K562 (cell line): ENCODE results near the gene MYMX. TPM values are rescaled to one million over a fixed set of nuclear protein-coding genes. Genes with fewer than 3 reads are reported as not detected.

ENCODE experiments used
- FOXA1 ChIP-seq: fragments of 450-650 bp; IDR thresholded peaks from 2 replicates; pipeline ENCODE4 v1.6.1; 2016; ENCODE audit warnings: mild to moderate bottlenecking, borderline replicate concordance
- GATA2 ChIP-seq: sonication (generic); formaldehyde crosslinking; IDR thresholded peaks from 2 replicates; pipeline ENCODE4 v1.4.0; 2020; ENCODE audit warnings: mild to moderate bottlenecking, missing genetic modification reagents
- MTA3 ChIP-seq: fragments of 450-650 bp; formaldehyde crosslinking; IDR thresholded peaks from 2 replicates; pipeline ENCODE4 v1.6.1; 2017; ENCODE audit warnings: mild to moderate bottlenecking, borderline replicate concordance
- NR2C2 ChIP-seq, 2 experiments: fragments of 200-800 bp in 1 of 2; sonication (Bioruptor generic) in 1 of 2; sonication (generic) in 1 of 2; formaldehyde crosslinking in 1 of 2; IDR thresholded peaks; 2 replicates each; pipeline versions ENCODE4 v1.6.1 to v1.8.0; 2016 to 2022; ENCODE audit warnings: mild to moderate bottlenecking in 1 of 2, missing compliant biosample characterization in 1 of 2, missing genetic modification characterization in 1 of 2, missing genetic modification reagents in 1 of 2
- RBM22 ChIP-seq: fragments of 200-400 bp; formaldehyde crosslinking; IDR thresholded peaks from 2 replicates; pipeline ENCODE4 v1.6.1; 2018; ENCODE audit warnings: low read length, low read depth; ENCODE audit not compliant: poor library complexity, severe bottlenecking
- SMAD1 ChIP-seq: fragments of 150-350 bp; IDR thresholded peaks from 2 replicates; pipeline ENCODE4 v1.6.1; 2014; ENCODE audit warnings: low read length, low read depth; ENCODE audit not compliant: partially characterized antibody
- SMARCA4 ChIP-seq: fragments of 450-650 bp; IDR thresholded peaks from 2 replicates; pipeline ENCODE4 v1.6.1; 2016
- ZBTB2 ChIP-seq: fragments of 450-650 bp; IDR thresholded peaks from 2 replicates; pipeline ENCODE4 v1.6.1; 2016; ENCODE audit warnings: antibody characterized with exemption
- ZBTB34 ChIP-seq: fragments of 250-450 bp; sonication (Bioruptor Pico); IDR thresholded peaks from 2 replicates; pipeline ENCODE4 v1.8.0; 2021; ENCODE audit warnings: mild to moderate bottlenecking, moderate library complexity
- ZNF197 ChIP-seq: fragments of 200-800 bp; sonication (Bioruptor generic); IDR thresholded peaks from 2 replicates; pipeline ENCODE4 v1.6.1; 2016; ENCODE audit warnings: low read depth, missing genetic modification characterization, missing compliant biosample characterization
- ZNF318 ChIP-seq, 2 experiments: fragments of 450-650 bp; IDR thresholded peaks; 2 replicates each; pipeline ENCODE4 v1.6.1; 2016; ENCODE audit warnings: mild to moderate bottlenecking in 2 of 2, borderline replicate concordance in 1 of 2, low read depth in 1 of 2, moderate library complexity in 1 of 2
- ZNF57 ChIP-seq: fragments of 450-650 bp; formaldehyde crosslinking; IDR thresholded peaks from 2 replicates; pipeline ENCODE4 v1.4.0; 2020; ENCODE audit warnings: mild to moderate bottlenecking, moderate library complexity
- ZNF592 ChIP-seq: fragments of 450-650 bp; IDR thresholded peaks from 2 replicates; pipeline ENCODE4 v1.6.1; 2017; ENCODE audit warnings: antibody characterized with exemption, mild to moderate bottlenecking
- polyA plus RNA-seq, 8 experiments: library from polyadenylated mRNA; depleted of rRNA in 4 of 8; stranded (reverse) in 5 of 8; unstranded in 3 of 8; fragments of >200 nt; fragmentation: Nextera tagmentation in 2 of 8; fragmentation: Illumina TruSeq in 1 of 8; extraction: Ambion mirVana in 2 of 8; extraction: Trizol in 1 of 8; gene quantifications; 2 replicates each; pipeline versions ENCODE4 v1.2.1 to v1.2.3, GENCODE V29; 2011 to 2014; ENCODE audit warnings: inconsistent platforms in 1 of 8, missing spikeins in 1 of 8
- total RNA-seq, 7 experiments: library from RNA; depleted of rRNA in 6 of 7; stranded (reverse); fragments of >200 nt in 6 of 7; fragmentation: Illumina TruSeq in 2 of 7; extraction: Trizol in 2 of 7; gene quantifications; 2 replicates each; pipeline versions ENCODE4 v1.2.1 to v1.2.3, GENCODE V29; 2011 to 2021; ENCODE audit warnings: low replicate concordance in 1 of 7

Gene MYMX
- total and polyA plus RNA-seq, 9 of the 15 experiments (the other 6 are each of a cell fraction or from before 2014, with no cell fraction given): 0.12 TPM; not detected in 8

GRCh38 chr6:44256775-44257024, 40.0 kb downstream of the MYMX start (continued):
- TF ChIP-seq ZNF318 (IDR thresholded peaks at IDR 0.05; ENCODE audit: borderline replicate concordance in 1 of 2, low read depth in 1 of 2) (no peak), ZNF57 (no peak), NR2C2 (CRISPR knock-in tag; IDR thresholded peaks at IDR 0.05) (no peak), NR2C2 (tag; IDR thresholded peaks at IDR 0.05) (no peak), ZBTB34 (CRISPR knock-in tag) (no peak), ZBTB2 (0 out of 2 replicates have a peak, but pooled peaks have one; percentile 39), RBM22 (no peak), SMAD1 (no peak), SMARCA4 (peak; percentile 46; the same call in 1 of the 2 replicates), ZNF197 (CRISPR knock-in tag) (no peak), GATA2 (CRISPR knock-in tag) (no peak), MTA3 (no peak), ZNF592 (no peak), FOXA1 (no peak)
